ENCODE measurements around the gene PTGDR.

GRCh38 chr14:52313903-52314594 lies 46.6 kb downstream of the PTGDR start, which contains the start of gene PTGER2:
- no peak for TF ChIP-seq POLR2AphosphoS5 (IDR thresholded peaks at IDR 0.05; ENCODE audit: low read depth, low read length)
- no peak for TF ChIP-seq SP2 (IDR thresholded peaks at IDR 0.05; ENCODE audit: low read length)
- no peak for TF ChIP-seq SRF (IDR thresholded peaks at IDR 0.05; ENCODE audit: low read depth, low read length)
- TF ChIP-seq, protein P1, sequence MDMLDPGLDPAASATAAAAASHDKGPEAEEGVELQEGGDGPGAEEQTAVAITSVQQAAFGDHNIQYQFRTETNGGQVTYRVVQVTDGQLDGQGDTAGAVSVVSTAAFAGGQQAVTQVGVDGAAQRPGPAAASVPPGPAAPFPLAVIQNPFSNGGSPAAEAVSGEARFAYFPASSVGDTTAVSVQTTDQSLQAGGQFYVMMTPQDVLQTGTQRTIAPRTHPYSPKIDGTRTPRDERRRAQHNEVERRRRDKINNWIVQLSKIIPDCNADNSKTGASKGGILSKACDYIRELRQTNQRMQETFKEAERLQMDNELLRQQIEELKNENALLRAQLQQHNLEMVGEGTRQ (IDR thresholded peaks at IDR 0.05; ENCODE audit: low read length), result no peak
- TF ChIP-seq GTF2F1 (IDR thresholded peaks at IDR 0.05; ENCODE audit: borderline replicate concordance, low read depth, low read length), result no peak
- TF ChIP-seq CTCF (IDR thresholded peaks at IDR 0.05; ENCODE audit: control extremely low read depth in 1 of 3, insufficient read depth in 1 of 3, low read depth in 1 of 3, low read length in 3 of 3), result no peak
- no peak; the same call in 1 of the 2 replicates for TF ChIP-seq RBBP5 (IDR thresholded peaks at IDR 0.05; ENCODE audit: borderline replicate concordance, low read depth, low read length)
- no peak for TF ChIP-seq HDAC6 (IDR thresholded peaks at IDR 0.05; ENCODE audit: low read depth, low read length)
- no peak for TF ChIP-seq POLR2A (IDR thresholded peaks at IDR 0.05; ENCODE audit: control extremely low read depth in 1 of 2, low read depth in 2 of 2, low read length in 2 of 2)
- TF ChIP-seq EGR1 (IDR thresholded peaks at IDR 0.05; ENCODE audit: borderline replicate concordance, low read depth, low read length), result peak; percentile 97
- no peak for TF ChIP-seq YY1 (IDR thresholded peaks at IDR 0.05; ENCODE audit: low read depth, low read length)

Measured in H1 (cell line).